GM18526 (cell line): Measurements from ENCODE around the gene UNC5B.

Experiments
- POLR2A ChIP-seq: IDR thresholded peaks from 3 replicates; pipeline ENCODE4 v1.6.1; 2011; ENCODE audit not compliant: insufficient read length; ENCODE audit errors: extremely low read depth

UNC5B gene

GRCh38 chr10:71312220-71312619 lies 99.8 kb downstream of the UNC5B start:
- TF ChIP-seq POLR2A, result no peak

DNA sequence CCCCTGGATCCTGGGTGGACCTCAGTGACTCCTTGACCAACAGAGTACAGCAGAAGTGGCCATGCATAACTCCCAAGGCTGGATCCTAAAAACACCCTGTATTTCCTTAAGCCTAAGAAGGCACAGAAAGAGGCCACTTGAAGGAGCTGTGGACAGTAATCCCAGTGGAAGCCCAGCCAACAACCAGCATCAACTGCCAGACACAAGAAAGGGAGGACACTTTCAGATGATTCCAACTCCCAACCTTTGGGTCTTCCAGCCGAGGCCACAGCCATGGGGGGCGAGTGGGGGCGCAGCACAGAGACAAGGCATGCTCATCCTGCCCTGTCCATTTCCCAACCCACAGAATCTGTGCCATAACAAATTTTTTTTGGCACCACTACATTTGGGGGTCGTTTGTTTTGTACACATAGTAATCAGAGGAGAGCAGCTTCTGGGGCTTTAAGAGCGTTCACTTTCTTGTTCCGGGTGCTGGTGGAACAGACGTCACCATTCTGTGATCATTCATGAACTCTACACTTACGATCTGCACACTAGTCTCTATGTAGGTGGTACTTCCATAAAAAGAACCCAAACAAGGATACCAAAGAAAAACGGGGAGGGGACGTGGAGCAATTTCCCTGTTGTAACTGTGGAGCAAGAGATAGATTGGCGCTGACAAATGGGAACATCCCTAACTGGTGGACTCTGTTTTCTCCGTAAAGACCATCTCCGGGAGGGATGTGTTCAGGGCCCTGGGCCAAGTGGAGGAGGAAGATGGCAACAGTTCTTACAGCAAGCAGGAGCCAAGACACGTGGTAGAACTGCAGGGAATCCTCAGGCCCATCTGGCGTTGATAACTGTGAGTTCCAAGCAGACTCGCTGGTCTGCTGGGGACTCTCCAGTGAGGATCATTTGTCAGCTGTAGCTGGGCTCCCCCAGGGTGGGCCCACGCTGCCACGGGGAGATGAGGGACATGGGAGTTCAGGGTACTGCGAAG lies 100.7 kb downstream of the UNC5B start:
- no peak for TF ChIP-seq POLR2A

GRCh38 chr10:71314028-71314693 lies 101.8 kb downstream of the UNC5B start:
- no peak for TF ChIP-seq POLR2A

- TF ChIP-seq POLR2A, result no peak
Observed at GRCh38 chr10:71314694-71315225, 102.4 kb downstream of the UNC5B start.

DNA sequence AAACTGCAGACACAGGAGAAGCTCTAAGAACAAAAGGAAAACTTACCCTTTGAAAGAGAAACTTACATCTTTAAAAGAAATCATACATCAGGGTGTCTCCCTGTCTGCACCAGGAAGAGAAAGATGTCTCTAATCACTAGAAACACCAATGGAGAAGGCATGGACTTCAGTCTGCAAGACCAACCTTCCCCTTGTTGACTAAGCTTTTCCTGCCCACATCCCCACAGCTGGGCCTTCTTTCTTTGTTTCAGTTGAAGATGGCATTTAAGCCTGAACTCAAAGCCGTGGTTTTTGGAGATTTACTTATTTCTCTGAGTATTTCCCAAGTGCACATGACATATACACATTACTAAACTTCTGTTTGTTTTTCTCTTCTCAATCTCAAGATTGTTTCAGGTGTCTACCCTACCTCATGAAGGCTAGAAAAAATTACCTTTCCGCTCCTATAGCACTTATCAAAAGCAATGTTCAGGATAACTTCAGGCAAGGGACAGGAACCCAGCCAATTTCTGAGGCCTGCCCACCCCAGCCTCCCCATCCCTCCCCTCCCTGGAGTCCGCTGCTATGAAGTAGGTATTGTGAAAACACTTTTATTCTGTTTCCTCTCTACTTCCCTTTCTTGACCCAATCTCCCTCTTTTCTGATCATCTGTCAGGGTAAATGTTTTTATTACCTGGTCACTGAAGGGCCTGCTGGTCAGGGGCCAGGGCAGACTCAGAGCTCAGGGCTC lies 103.9 kb downstream of the UNC5B start:
- no peak for TF ChIP-seq POLR2A

- no peak for TF ChIP-seq POLR2A
Observed at GRCh38 chr10:71316786-71317160, 104.4 kb downstream of the UNC5B start.

GRCh38 chr10:71317739-71318138 lies 105.4 kb downstream of the UNC5B start:
- no peak for TF ChIP-seq POLR2A

- peak; percentile 65 for TF ChIP-seq POLR2A
Observed at GRCh38 chr10:71319042-71319799, 106.9 kb downstream of the UNC5B start, which contains the start of gene SLC29A3. Gene SLC29A3, plus strand, starts transcription at chr10:71319259. Its CDS starts 51 bp downstream, at chr10:71319310.

DNA sequence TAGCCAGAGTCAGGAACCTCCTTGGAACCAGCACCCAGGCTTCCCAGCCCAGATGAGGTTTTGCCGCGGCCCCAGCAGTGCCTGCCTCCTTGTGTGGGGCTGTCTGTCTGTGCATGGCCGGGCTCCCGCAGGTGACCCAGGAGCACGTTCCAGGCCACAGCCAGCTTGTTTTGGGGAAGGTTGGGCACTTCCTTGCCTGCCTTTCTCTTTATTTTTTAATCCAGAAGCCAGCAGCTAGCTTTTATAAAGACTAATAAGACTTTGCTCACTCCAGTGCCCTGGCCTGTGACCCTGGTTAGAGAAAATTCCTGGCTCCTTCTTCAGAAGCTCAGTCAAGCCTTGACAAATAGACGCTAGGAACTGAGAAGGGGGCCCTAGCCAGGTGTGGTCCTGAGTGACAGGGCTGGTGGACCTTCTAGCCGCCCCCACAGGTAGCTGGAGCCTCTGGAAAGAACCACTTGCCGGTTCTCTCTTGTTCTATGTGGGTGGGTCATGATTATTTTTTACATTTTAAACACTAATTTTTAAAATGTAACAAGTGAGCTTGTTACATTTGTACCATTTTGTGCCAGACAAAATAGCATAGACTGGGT lies 107.5 kb downstream of the UNC5B start:
- TF ChIP-seq POLR2A, result no peak

GRCh38 chr10:71320592-71320991 lies 108.2 kb downstream of the UNC5B start:
- TF ChIP-seq POLR2A, result no peak

- TF ChIP-seq POLR2A, result no peak
Observed at GRCh38 chr10:71321386-71321785, 109.0 kb downstream of the UNC5B start.

DNA sequence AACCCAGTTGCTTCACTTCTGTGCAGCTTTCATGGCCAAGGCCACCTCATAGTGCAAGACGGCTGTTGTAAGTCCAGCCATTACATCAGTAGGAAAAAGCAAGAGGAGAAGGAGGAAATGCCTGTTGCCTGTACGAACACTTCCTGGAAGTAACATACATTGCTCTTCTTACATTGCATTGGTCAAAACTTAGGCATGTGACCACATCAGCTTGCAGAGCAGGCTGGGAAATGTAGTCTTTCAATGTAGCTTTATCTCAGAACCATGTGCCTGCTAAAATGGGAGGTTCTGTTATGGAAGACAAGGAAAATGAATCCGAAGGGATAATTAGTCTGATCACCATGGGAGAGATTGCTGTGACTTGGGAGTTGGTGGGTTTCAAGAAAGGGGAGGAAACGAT lies 111.0 kb downstream of the UNC5B start:
- no peak for TF ChIP-seq POLR2A

DNA sequence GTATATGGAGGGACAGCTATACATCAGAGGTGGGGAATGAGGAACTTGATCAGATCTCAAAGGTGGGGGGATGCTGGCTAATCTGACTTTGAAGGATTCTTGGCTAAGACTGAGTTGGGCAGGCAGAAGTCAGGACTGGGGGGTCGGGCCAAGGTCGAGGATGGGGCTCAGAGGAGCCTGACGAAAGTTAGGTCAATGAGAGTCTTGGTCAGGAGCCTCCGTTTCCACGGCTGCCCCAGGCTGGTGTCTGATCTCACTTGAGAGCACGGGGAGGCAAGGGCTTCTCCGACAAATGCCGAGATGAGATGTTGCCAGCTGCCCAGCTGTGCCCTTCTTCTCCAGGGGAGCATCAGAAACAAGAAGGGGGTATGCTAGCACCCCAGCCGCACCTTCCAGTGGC lies 112.4 kb downstream of the UNC5B start:
- no peak for TF ChIP-seq POLR2A

DNA sequence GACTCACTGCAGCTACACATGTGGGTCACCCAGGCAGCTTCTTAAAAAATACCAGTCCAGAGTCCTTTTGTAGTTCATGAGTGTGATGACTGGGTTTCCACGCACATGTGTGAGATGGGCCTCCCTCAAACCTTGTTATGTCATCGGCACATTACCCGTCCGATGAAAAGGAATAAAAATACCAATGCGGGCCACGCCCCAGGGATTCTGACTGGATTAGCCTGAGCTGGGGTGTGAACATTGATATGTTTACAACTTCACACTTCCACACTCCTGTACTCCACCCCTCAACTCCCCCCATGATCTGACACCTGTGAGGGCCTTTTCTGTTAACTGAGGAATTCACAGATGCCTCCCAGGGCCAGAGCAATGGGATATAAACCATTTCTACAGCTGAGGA lies 112.9 kb downstream of the UNC5B start:
- no peak for TF ChIP-seq POLR2A
